Neuronal stem cell (in vitro differentiated cells): Measurements from ENCODE around the gene NAT8L. TPM values are rescaled to one million over a fixed set of nuclear protein-coding genes. Genes with fewer than 3 reads are reported as not detected.

Source experiments
- DNase-seq: peaks from one replicate; pipeline ENCODE4 v3.0.0-alpha.2; 2013; ENCODE audit warnings: low spot score
- H2AFZ ChIP-seq: one replicate; pipeline ENCODE4 v1.6.1; 2013; ENCODE audit warnings: mild to moderate bottlenecking, low read length, inconsistent platforms
- H2AK5ac ChIP-seq: 2 replicates; pipeline ENCODE4 v1.6.1; 2013; ENCODE audit warnings: low read depth, mild to moderate bottlenecking, inconsistent platforms, low read length, moderate library complexity, mixed read lengths
- H2BK120ac ChIP-seq: 2 replicates; pipeline ENCODE4 v1.6.1; 2013; ENCODE audit warnings: low read depth, mild to moderate bottlenecking, inconsistent platforms, low read length, moderate library complexity, mixed read lengths
- H2BK12ac ChIP-seq: one replicate; pipeline ENCODE4 v1.6.1; 2013; ENCODE audit warnings: low read length, inconsistent platforms
- H2BK15ac ChIP-seq: 2 replicates; pipeline ENCODE4 v1.6.1; 2013; ENCODE audit warnings: mild to moderate bottlenecking, low read length, inconsistent platforms, mixed read lengths
- H2BK5ac ChIP-seq: one replicate; pipeline ENCODE4 v1.6.1; 2013; ENCODE audit warnings: inconsistent platforms, mild to moderate bottlenecking, low read length, moderate library complexity
- H3K14ac ChIP-seq: one replicate; pipeline ENCODE4 v1.6.1; 2013; ENCODE audit warnings: low read length, inconsistent platforms
- H3K18ac ChIP-seq: 2 replicates; pipeline ENCODE4 v1.6.1; 2013; ENCODE audit warnings: low read length, inconsistent platforms
- H3K23ac ChIP-seq: 2 replicates; pipeline ENCODE4 v1.6.1; 2013; ENCODE audit warnings: low read depth, mild to moderate bottlenecking, mixed read lengths, low read length, inconsistent platforms; ENCODE audit not compliant: poor library complexity
- H3K27ac ChIP-seq: replicated peaks from 3 replicates; pipeline ENCODE4 v1.5.1; 2013; ENCODE audit warnings: low read length, inconsistent platforms
- H3K27me3 ChIP-seq, 3 experiments: 2 replicates each; pipeline ENCODE4 v1.6.1; 2013; ENCODE audit warnings: low read length in 3 of 3, mild to moderate bottlenecking in 2 of 3, inconsistent platforms in 1 of 3, low read depth in 1 of 3, mixed read lengths in 1 of 3, moderate library complexity in 1 of 3; ENCODE audit not compliant: control insufficient read depth in 3 of 3, insufficient read depth in 3 of 3
- H3K36me3 ChIP-seq, 2 donors: replicated peaks in 1 of 2; 2 replicates each; pipeline ENCODE4 v1.6.1; 2013; ENCODE audit warnings: low read length in 2 of 2; ENCODE audit not compliant: control insufficient read depth in 2 of 2, insufficient read depth in 2 of 2
- H3K4ac ChIP-seq: 2 replicates; pipeline ENCODE4 v1.6.1; 2013; ENCODE audit warnings: inconsistent platforms, mild to moderate bottlenecking, low read length, moderate library complexity
- H3K4me1 ChIP-seq, 2 donors: 1 replicate in 1 of 2; 2 replicates in 1 of 2; pipeline ENCODE4 v1.6.1; 2013; ENCODE audit warnings: low read length in 2 of 2, low read depth in 1 of 2; ENCODE audit not compliant: control insufficient read depth in 2 of 2, insufficient read depth in 1 of 2
- H3K4me2 ChIP-seq: one replicate; pipeline ENCODE4 v1.6.1; 2013; ENCODE audit warnings: mild to moderate bottlenecking, low read length, inconsistent platforms; ENCODE audit not compliant: insufficient read depth, poor library complexity, severe bottlenecking
- H3K4me3 ChIP-seq, 2 donors: 2 replicates each; pipeline ENCODE4 v1.5.1; 2013; ENCODE audit warnings: low read length in 2 of 2, mild to moderate bottlenecking in 2 of 2, inconsistent platforms in 1 of 2, moderate library complexity in 1 of 2
- H3K79me1 ChIP-seq: one replicate; pipeline ENCODE4 v1.6.1; 2013; ENCODE audit warnings: low read depth, mild to moderate bottlenecking, inconsistent platforms, low read length, moderate library complexity
- H3K9ac ChIP-seq: one replicate; pipeline ENCODE4 v1.6.1; 2013; ENCODE audit warnings: mild to moderate bottlenecking, low read depth, low read length, inconsistent platforms; ENCODE audit not compliant: poor library complexity
- H3K9me3 ChIP-seq, 2 donors: replicated peaks in 1 of 2; 2 replicates each; pipeline versions ENCODE3 to v1.6.1; 2013; ENCODE audit warnings: low read length in 2 of 2, mild to moderate bottlenecking in 2 of 2, inconsistent platforms in 1 of 2, low read depth in 1 of 2, mixed read lengths in 1 of 2, moderate library complexity in 1 of 2; ENCODE audit not compliant: control insufficient read depth in 2 of 2, insufficient read depth in 1 of 2
- H4K8ac ChIP-seq: one replicate; pipeline ENCODE4 v1.6.1; 2013; ENCODE audit warnings: low read depth, mild to moderate bottlenecking, inconsistent platforms, low read length, moderate library complexity
- H4K91ac ChIP-seq: one replicate; pipeline ENCODE4 v1.6.1; 2013; ENCODE audit warnings: low read length, low read depth, mild to moderate bottlenecking, inconsistent platforms; ENCODE audit not compliant: poor library complexity
- WGBS, 2 donors: extraction: QIAGEN DNeasy Blood & Tissue Kit; methylation state at CpG; one replicate each; pipeline ENCODE4 v1.1.7; 2013; ENCODE audit warnings: missing lambda C conversion rate in 2 of 2, mixed read lengths in 1 of 2; ENCODE audit not compliant: insufficient read length in 2 of 2, insufficient replicate concordance in 1 of 2; ENCODE audit errors: extremely low coverage in 2 of 2; 5-methylcytosine and 5-hydroxymethylcytosine counted together
- polyA plus RNA-seq, 2 experiments: library from polyadenylated mRNA; stranded (reverse); fragments of 200-250 nt; gene quantifications; one replicate each; pipeline ENCODE4 v1.2.3, GENCODE V29; 2013

The NAT8L gene
- 5.1 TPM for polyA plus RNA-seq (2013, experiment 1 of 2)
- 5.2 TPM for polyA plus RNA-seq (2013, experiment 2 of 2)

- Histone ChIP-seq H2BK15ac (peak within 1 kb of the TSS; percentile 85), H3K9ac (peak within 1 kb of the TSS; percentile 84), H3K79me1 (peaks cover 7% of the 10 kb centered on the region), H3K4me1 (peaks cover 1 to 24% of the 10 kb centered on the region in 2 donors), H4K8ac (peak within 1 kb of the TSS; percentile 82), H3K9me3 (no peaks in the 10 kb centered on the region), H3K36me3 (peaks cover 0 to 30% of the 10 kb centered on the region in 2 donors), H3K4me2 (peak within 1 kb of the TSS; percentile 86), H3K27ac (no peak within 1 kb of the TSS), H3K18ac (peak within 1 kb of the TSS; percentile 98), H3K4ac (no peak within 1 kb of the TSS), H3K14ac (no peak within 1 kb of the TSS), H2BK120ac (no peak within 1 kb of the TSS), H2BK12ac (no peak within 1 kb of the TSS), H3K23ac (peak within 1 kb of the TSS; percentile 97), H3K27me3 (peaks cover 0 to 47% (median 12%) of the 10 kb centered on the region in 3 experiments), H3K4me3 (peak within 1 kb of the TSS; percentile 71 to 91), H4K91ac (no peak within 1 kb of the TSS), H2AK5ac (peak within 1 kb of the TSS; percentile 3), H2AFZ (peak within 1 kb of the TSS; percentile 93), H2BK5ac (peak within 1 kb of the TSS; percentile 66)
- no CpG with 5 or more reads among the region's 119 CpGs for WGBS, 2 donors
- no peak for DNase-seq
Observed at GRCh38 chr4:2059046-2059725, at the start of gene NAT8L. NAT8L (plus strand) TSS chr4:2059327; CDS start chr4:2059512, 185 bp downstream.

DNA sequence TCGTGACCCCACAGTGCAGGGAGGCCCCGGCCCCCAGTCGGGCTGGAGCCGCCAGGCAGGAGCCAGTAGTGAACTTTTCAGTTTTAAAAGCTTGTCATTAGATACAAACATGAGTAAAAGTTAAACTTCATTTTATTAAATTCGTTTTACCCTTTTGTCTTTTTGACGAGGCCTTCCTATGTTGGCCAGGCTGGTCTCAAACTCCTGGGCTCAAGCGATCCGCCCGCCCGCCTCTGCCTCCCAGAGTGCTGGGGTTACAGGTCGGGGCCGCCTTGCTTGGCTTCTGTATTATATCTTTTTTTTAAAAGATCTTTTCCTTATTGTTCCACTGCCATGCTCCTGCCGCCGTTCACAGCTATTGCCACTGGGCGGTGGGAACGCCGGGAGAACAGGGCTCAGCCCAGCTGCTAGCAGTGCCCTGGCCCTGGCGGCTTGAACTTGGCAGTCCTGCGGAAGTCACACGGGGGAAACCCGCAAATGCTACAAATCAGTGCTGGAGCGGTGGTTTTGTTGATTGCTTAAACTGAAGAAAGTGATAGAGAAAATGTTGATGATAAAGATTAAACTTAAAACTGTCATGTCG, 49.4 kb upstream of the NAT8L start:
- H3K4me2 ChIP-seq, result peak overlapping the region; percentile 85
- no peak overlapping the region for H4K8ac ChIP-seq
- H4K91ac ChIP-seq, result no peak overlapping the region
- H2BK12ac ChIP-seq, result no peak overlapping the region
- no CpG with 5 or more reads among the region's 23 CpGs for WGBS, 2 donors
- H2BK5ac ChIP-seq, result peak overlapping the region; percentile 80
- H2AFZ ChIP-seq, result peak overlapping the region; percentile 98
- H3K14ac ChIP-seq, result no peak overlapping the region
- H2BK15ac ChIP-seq, result no peak overlapping the region
- peak overlapping the region; percentile 79 for H3K9ac ChIP-seq
- peaks cover 8 to 27% of the 10 kb centered on the region in 2 donors for H3K36me3 ChIP-seq
- H3K9me3 ChIP-seq, result no peaks in the 10 kb centered on the region
- H3K4ac ChIP-seq, result no peak overlapping the region
- no peak overlapping the region for H3K18ac ChIP-seq
- no peak for DNase-seq
- H2BK120ac ChIP-seq, result no peak overlapping the region
- no peak overlapping the region for H2AK5ac ChIP-seq
- H3K79me1 ChIP-seq, result peaks cover 10% of the 10 kb centered on the region
- H3K27ac ChIP-seq, result peak overlapping the region; percentile 96
- peaks cover 0 to 6% of the 10 kb centered on the region in 2 donors for H3K4me1 ChIP-seq
- H3K23ac ChIP-seq, result no peak overlapping the region
- H3K4me3 ChIP-seq, result peak overlapping the region; percentile 88 to 99
- no peaks in the 10 kb centered on the region for H3K27me3 ChIP-seq

- peaks cover 6 to 10% of the 10 kb centered on the region in 2 donors for H3K36me3 ChIP-seq
- no peak overlapping the region for H3K4me3 ChIP-seq
- H3K18ac ChIP-seq, result no peak overlapping the region
- no peak overlapping the region for H3K9ac ChIP-seq
- no peak overlapping the region for H3K4ac ChIP-seq
- peaks cover 8% of the 10 kb centered on the region for H3K79me1 ChIP-seq
- no peak overlapping the region for H3K23ac ChIP-seq
- no peak overlapping the region for H2AK5ac ChIP-seq
- H3K4me2 ChIP-seq, result no peak overlapping the region
- no peak overlapping the region for H2BK5ac ChIP-seq
- WGBS, 2 donors, result no CpG with 5 or more reads among the region's 3 CpGs
- no peaks in the 10 kb centered on the region for H3K9me3 ChIP-seq
- H2BK120ac ChIP-seq, result no peak overlapping the region
- no peaks in the 10 kb centered on the region for H3K27me3 ChIP-seq
- no peak for DNase-seq
- no peak overlapping the region for H2BK15ac ChIP-seq
- no peak overlapping the region for H2BK12ac ChIP-seq
- H3K27ac ChIP-seq, result no peak overlapping the region
- H3K4me1 ChIP-seq, result peaks cover 0 to 6% of the 10 kb centered on the region in 2 donors
- H4K91ac ChIP-seq, result no peak overlapping the region
- no peak overlapping the region for H4K8ac ChIP-seq
- H3K14ac ChIP-seq, result no peak overlapping the region
- H2AFZ ChIP-seq, result no peak overlapping the region
Observed at GRCh38 chr4:2011583-2011982, 47.5 kb upstream of the NAT8L start.

DNA sequence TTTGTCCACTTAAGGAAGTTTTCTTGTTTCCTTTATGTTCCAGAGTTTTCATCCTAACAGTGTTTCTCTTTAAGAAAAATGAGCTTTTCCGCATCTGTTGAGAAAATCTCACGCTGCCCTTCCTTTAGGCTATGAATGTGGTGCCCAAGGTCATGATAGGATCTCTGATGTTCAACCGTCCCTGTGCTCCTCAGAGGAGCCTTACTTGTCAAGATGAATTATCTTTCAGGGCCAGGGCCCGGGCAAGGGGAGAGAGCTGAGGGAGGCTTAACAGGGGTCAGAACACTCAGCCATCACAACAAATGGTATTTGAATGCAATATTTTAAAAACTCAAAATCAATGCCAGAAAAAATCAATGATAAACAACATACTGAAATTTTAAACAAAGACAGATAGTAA, 44.1 kb upstream of the NAT8L start:
- Histone ChIP-seq H3K27ac (no peak overlapping the region), H2BK12ac (no peak overlapping the region), H2BK120ac (no peak overlapping the region), H3K79me1 (no peaks in the 10 kb centered on the region), H3K9me3 (peaks cover 0 to 2% of the 10 kb centered on the region in 2 donors), H2BK5ac (no peak overlapping the region), H3K9ac (no peak overlapping the region), H3K4me3 (no peak overlapping the region), H3K4me1 (no peaks in the 10 kb centered on the region), H3K27me3 (no peaks in the 10 kb centered on the region), H3K14ac (no peak overlapping the region), H3K23ac (no peak overlapping the region), H3K18ac (no peak overlapping the region), H2BK15ac (no peak overlapping the region), H2AK5ac (no peak overlapping the region), H4K8ac (no peak overlapping the region), H3K4me2 (no peak overlapping the region), H2AFZ (no peak overlapping the region), H3K36me3 (no peaks in the 10 kb centered on the region), H3K4ac (no peak overlapping the region), H4K91ac (no peak overlapping the region)
- no peak for DNase-seq
- WGBS, 2 donors, result no CpG with 5 or more reads among the region's 4 CpGs
